Osteoblast (primary cell): ENCODE results near the gene ARL6. TPM values are rescaled to one million over a fixed set of nuclear protein-coding genes. Genes with fewer than 3 reads are reported as not detected.

Experiments used
- DNase-seq: peaks from one replicate; pipeline ENCODE4 v3.0.0; 2011; ENCODE audit warnings: low spot score, mixed read lengths; ENCODE audit not compliant: insufficient read length; ENCODE audit errors: missing footprints
- H2AFZ ChIP-seq: 2 replicates; pipeline ENCODE4 v1.6.0; 2011; ENCODE audit warnings: mild to moderate bottlenecking, low read length
- H3K27ac ChIP-seq: 2 replicates; pipeline ENCODE4 v1.5.1; 2011; ENCODE audit warnings: mild to moderate bottlenecking, low read depth, low read length, moderate library complexity
- H3K27me3 ChIP-seq: 2 replicates; pipeline ENCODE4 v1.6.0; 2012; ENCODE audit warnings: mild to moderate bottlenecking, control low read depth, inconsistent platforms, low read length, moderate library complexity; ENCODE audit not compliant: insufficient read depth
- H3K36me3 ChIP-seq: 2 replicates; pipeline ENCODE4 v1.5.1; 2011; ENCODE audit warnings: mild to moderate bottlenecking, low read length, control low read depth, moderate library complexity; ENCODE audit not compliant: insufficient read depth
- H3K4me1 ChIP-seq: 2 replicates; pipeline ENCODE4 v1.5.1; 2011; ENCODE audit warnings: mild to moderate bottlenecking, low read length, control low read depth, moderate library complexity; ENCODE audit not compliant: insufficient read depth
- H3K4me2 ChIP-seq: 2 replicates; pipeline ENCODE4 v1.6.0; 2011; ENCODE audit warnings: mild to moderate bottlenecking, low read length; ENCODE audit not compliant: insufficient read depth
- H3K4me3 ChIP-seq: fragments of 200-600 bp; sonication (generic); 3 replicates; pipeline ENCODE4 v1.5.1; 2012; ENCODE audit warnings: mild to moderate bottlenecking, low read length, inconsistent platforms; ENCODE audit not compliant: insufficient read depth
- H3K79me2 ChIP-seq: 2 replicates; pipeline ENCODE4 v1.6.0; 2012; ENCODE audit warnings: mild to moderate bottlenecking, low read length, control low read depth, inconsistent platforms; ENCODE audit not compliant: insufficient read depth
- H3K9me3 ChIP-seq: 2 replicates; pipeline ENCODE4 v1.5.1; 2011; ENCODE audit warnings: low read depth, low read length, control low read depth
- H4K20me1 ChIP-seq: 2 replicates; pipeline ENCODE4 v1.6.0; 2012; ENCODE audit warnings: mild to moderate bottlenecking, low read length, control low read depth; ENCODE audit not compliant: insufficient read depth
- CTCF ChIP-seq: IDR thresholded peaks from 2 replicates; pipeline ENCODE4 v1.5.1; 2011; ENCODE audit warnings: mild to moderate bottlenecking, low read depth, low read length, moderate library complexity; ENCODE audit errors: extremely low read depth
- total RNA-seq: library from RNA; depleted of rRNA; stranded (reverse); fragments of >200 nt; gene quantifications from 2 replicates; pipeline ENCODE4 v1.2.3, GENCODE V29; 2012

ARL6 gene
- total RNA-seq, 1 donor = 11.6 TPM

GRCh38 chr3:97821287-97821773 is 56.8 kb downstream of the ARL6 start:
- Histone ChIP-seq H4K20me1 (peaks cover 15% of the 10 kb centered on the region), H3K79me2 (peaks cover 26% of the 10 kb centered on the region), H2AFZ (peak overlapping the region; percentile 95), H3K27me3 (no peaks in the 10 kb centered on the region), H3K4me3 (peak overlapping the region; percentile 87), H3K4me2 (peak overlapping the region; percentile 90), H3K9me3 (no peaks in the 10 kb centered on the region), H3K27ac (peak overlapping the region; percentile 72), H3K4me1 (peaks cover 12% of the 10 kb centered on the region), H3K36me3 (no peaks in the 10 kb centered on the region)
- peak; percentile 56 for DNase-seq
- TF ChIP-seq CTCF = no peak

DNA sequence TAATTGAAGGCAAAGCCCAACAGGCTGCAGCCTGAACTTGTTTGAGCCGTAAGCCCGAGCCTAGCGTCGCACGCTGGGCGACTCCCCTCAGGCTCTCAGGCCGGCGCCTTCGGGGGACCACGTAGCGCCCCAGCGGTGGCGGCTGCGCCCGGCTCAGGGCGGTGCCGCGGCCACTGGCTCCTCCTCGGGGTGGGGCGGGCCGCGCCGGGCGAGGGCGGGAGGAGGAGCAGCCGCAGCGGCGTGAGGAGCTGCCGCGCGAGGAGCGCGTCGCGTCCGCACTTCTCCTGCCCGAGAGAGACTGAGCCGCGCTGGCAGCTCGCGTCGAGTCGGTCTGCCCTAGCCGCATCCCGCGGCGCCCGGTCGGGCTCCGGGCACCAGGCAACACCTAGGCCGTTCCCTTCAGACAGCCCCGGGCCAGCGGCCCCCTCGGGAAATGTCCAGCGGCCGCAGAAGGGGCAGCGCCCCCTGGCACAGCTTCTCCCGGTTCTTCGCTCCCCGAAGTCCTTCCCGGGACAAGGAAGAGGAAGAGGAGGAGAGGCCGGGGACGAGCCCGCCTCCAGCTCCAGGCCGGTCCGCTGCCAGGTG is 57.3 kb downstream of the ARL6 start, which contains the start of gene CRYBG3:
CRYBG3 (plus strand) TSS at position 238 of the 585 bp plus-strand sequence; CDS start at position 434, 196 bp downstream.
- Histone ChIP-seq H3K4me2 (peak within 1 kb of the TSS; percentile 90), H3K36me3 (no peaks in the 10 kb centered on the region), H3K79me2 (peaks cover 31% of the 10 kb centered on the region), H3K27ac (peak within 1 kb of the TSS; percentile 72), H3K4me1 (peaks cover 12% of the 10 kb centered on the region), H2AFZ (peak within 1 kb of the TSS; percentile 95), H3K4me3 (peak within 1 kb of the TSS; percentile 87), H4K20me1 (peaks cover 15% of the 10 kb centered on the region), H3K27me3 (no peaks in the 10 kb centered on the region), H3K9me3 (no peaks in the 10 kb centered on the region)
- peak; percentile 95 for DNase-seq
- no peak for TF ChIP-seq CTCF

- DNase-seq = peak; percentile 88
Measured at GRCh38 chr3:97822359-97822775, 57.8 kb downstream of the ARL6 start.

More at GRCh38 chr3:97822359-97822775, 57.8 kb downstream of the ARL6 start:
- Histone ChIP-seq H4K20me1 (peaks cover 15% of the 10 kb centered on the region), H3K4me1 (peaks cover 12% of the 10 kb centered on the region), H3K27me3 (no peaks in the 10 kb centered on the region), H3K4me2 (peak overlapping the region; percentile 90), H3K9me3 (no peaks in the 10 kb centered on the region), H3K4me3 (peak overlapping the region; percentile 87), H3K79me2 (peaks cover 35% of the 10 kb centered on the region), H2AFZ (peak overlapping the region; percentile 90), H3K27ac (peak overlapping the region; percentile 72), H3K36me3 (no peaks in the 10 kb centered on the region)
- no peak for TF ChIP-seq CTCF
